LNCAP (cell line): ENCODE results near the gene PRDM16.

Experiments used
- TF ChIP-seq, protein P1 (sequence below): fragments of 450-650 bp; IDR thresholded peaks from 2 replicates; pipeline ENCODE4 v1.5.1; 2017; ENCODE audit warnings: mild to moderate bottlenecking

Gene PRDM16

GRCh38 chr1:3282656-3283430 is 213.8 kb downstream of the PRDM16 start:
- TF ChIP-seq, protein P1, sequence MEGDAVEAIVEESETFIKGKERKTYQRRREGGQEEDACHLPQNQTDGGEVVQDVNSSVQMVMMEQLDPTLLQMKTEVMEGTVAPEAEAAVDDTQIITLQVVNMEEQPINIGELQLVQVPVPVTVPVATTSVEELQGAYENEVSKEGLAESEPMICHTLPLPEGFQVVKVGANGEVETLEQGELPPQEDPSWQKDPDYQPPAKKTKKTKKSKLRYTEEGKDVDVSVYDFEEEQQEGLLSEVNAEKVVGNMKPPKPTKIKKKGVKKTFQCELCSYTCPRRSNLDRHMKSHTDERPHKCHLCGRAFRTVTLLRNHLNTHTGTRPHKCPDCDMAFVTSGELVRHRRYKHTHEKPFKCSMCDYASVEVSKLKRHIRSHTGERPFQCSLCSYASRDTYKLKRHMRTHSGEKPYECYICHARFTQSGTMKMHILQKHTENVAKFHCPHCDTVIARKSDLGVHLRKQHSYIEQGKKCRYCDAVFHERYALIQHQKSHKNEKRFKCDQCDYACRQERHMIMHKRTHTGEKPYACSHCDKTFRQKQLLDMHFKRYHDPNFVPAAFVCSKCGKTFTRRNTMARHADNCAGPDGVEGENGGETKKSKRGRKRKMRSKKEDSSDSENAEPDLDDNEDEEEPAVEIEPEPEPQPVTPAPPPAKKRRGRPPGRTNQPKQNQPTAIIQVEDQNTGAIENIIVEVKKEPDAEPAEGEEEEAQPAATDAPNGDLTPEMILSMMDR: no peak

GRCh38 chr1:3283849-3284248 is 214.8 kb downstream of the PRDM16 start:
- TF ChIP-seq, protein P1: peak; percentile 87

- TF ChIP-seq, protein P1: no peak
These were observed 215.7 kb downstream of the PRDM16 start for GRCh38 chr1:3284691-3285090.

DNA sequence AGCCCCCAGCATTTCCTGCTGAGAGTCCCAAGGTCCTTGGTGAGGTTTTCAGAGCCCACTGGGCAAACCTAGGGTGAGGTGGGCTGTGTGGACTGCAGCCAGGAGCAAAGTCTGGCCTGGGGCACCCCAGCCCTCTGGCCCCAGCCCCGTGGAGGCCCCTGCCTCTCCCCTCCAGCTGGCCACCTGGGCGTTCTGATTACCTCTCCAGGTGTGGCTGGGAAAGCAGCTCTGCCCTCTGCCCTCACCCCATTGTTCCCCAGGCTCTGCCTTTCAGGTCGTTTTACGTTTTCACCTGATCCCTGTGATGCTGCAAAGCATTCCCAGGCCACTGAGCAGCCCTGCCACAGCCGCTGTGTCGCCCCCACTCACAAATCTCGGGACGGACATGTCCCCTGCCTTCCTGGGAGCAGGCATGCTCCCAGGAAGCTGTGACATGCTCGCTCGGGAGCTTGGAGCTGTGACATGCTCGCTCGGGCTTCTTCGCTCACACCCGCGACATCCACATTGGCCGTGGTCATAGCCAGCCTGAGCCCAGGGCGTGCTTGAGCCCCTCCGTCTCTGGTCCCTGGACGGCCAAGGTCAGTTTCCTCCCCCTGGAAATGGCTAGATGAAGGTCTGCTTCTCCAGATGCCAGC is 216.2 kb downstream of the PRDM16 start:
- TF ChIP-seq, protein P1: no peak

GRCh38 chr1:3287656-3288160 is 218.7 kb downstream of the PRDM16 start:
- TF ChIP-seq, protein P1: no peak

DNA sequence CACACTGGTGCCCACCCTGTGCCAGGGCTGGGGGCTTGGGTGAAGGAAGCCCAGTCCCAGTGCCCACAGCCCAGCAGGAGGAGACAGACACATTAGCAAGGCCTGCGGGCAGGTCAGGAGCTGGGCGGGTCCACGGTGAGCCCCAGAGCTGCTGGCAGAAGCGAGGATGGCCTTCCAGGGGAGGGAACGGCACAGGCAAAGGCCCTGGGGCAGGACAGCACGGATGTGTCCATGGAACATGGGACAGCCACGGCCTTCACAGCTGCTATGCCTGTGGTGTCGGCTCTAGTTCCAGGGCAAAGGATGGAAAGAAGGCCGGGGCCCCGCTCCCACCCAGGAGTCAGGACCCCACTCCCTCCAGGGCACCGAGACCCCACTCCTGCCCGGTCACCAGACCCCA is 220.5 kb downstream of the PRDM16 start:
- TF ChIP-seq, protein P1: no peak

- TF ChIP-seq, protein P1: no peak
These were observed 221.4 kb downstream of the PRDM16 start for GRCh38 chr1:3290438-3290837.
